ENCODE data around the gene POLR2M.

The POLR2M gene

GRCh38 chr15:57706405-57707209, at the start of gene POLR2M:
TSS of gene POLR2M (plus strand) at chr15:57706714. CDS start at chr15:57706843, 129 bp downstream.
- DNase-seq, result peak; percentile 68 to 75 (median 75)

- DNase-seq, result no peak
Measured at GRCh38 chr15:57657619-57658018, 48.9 kb upstream of the POLR2M start.

- no peak for DNase-seq
Measured at GRCh38 chr15:57662091-57662744, 44.3 kb upstream of the POLR2M start.

GRCh38 chr15:57662802-57663201, 43.7 kb upstream of the POLR2M start:
- no peak for DNase-seq

GRCh38 chr15:57663262-57663661, 43.3 kb upstream of the POLR2M start:
- DNase-seq, result no peak

- DNase-seq, result no peak
Measured at GRCh38 chr15:57665194-57665593, 41.3 kb upstream of the POLR2M start.

GRCh38 chr15:57665939-57666338, 40.6 kb upstream of the POLR2M start:
- no peak for DNase-seq

- DNase-seq, result no peak
Measured at GRCh38 chr15:57667171-57667849, 39.2 kb upstream of the POLR2M start.

GRCh38 chr15:57668016-57668415, 38.5 kb upstream of the POLR2M start:
- DNase-seq, result no peak

GRCh38 chr15:57671636-57672035, 34.9 kb upstream of the POLR2M start:
- DNase-seq, result no peak

GRCh38 chr15:57675481-57676181, 30.9 kb upstream of the POLR2M start:
- no peak for DNase-seq

GRCh38 chr15:57676585-57676984, 29.9 kb upstream of the POLR2M start:
- DNase-seq, result no peak

- no peak for DNase-seq
Measured at GRCh38 chr15:57677204-57677603, 29.3 kb upstream of the POLR2M start.

- no peak for DNase-seq
Measured at GRCh38 chr15:57680021-57680420, 26.5 kb upstream of the POLR2M start.

GRCh38 chr15:57681011-57681410, 25.5 kb upstream of the POLR2M start:
- DNase-seq, result no peak

GRCh38 chr15:57683481-57683880, 23.0 kb upstream of the POLR2M start:
- no peak for DNase-seq

GRCh38 chr15:57684491-57685151, 21.9 kb upstream of the POLR2M start:
- no peak for DNase-seq

- no peak for DNase-seq
Measured at GRCh38 chr15:57685306-57686095, 21.0 kb upstream of the POLR2M start.

GRCh38 chr15:57686657-57687056, 19.9 kb upstream of the POLR2M start:
- DNase-seq, result no peak

GRCh38 chr15:57690341-57690966, 16.1 kb upstream of the POLR2M start:
- no peak for DNase-seq

- DNase-seq, result no peak
Measured at GRCh38 chr15:57691082-57691481, 15.4 kb upstream of the POLR2M start.
